Measurements from ENCODE around the gene SNRK. TPM values are rescaled to one million over a fixed set of nuclear protein-coding genes. Genes with fewer than 3 reads are reported as not detected.

SNRK gene
- total RNA-seq (2014; rRNA removed; shearing (Covaris generic)) (16.9 and 18.8 TPM in 2 replicates), polyA plus RNA-seq (2016; fragmentation: Nextera tagmentation; extraction: Ambion mirVana) (5.5 and 6.8 TPM in 2 replicates)
- long read RNA-seq, partial matches to known transcripts: 1 of 1 reads
- long read RNA-seq, other reads (novel, unspliced or antisense): 0 of 1 reads

- Mint-ChIP-seq H3K9me3 (no peaks in the 10 kb centered on the region), H3K27me3 (ENCODE audit: insufficient read depth, low read depth, poor library complexity) (peaks cover 16% of the 10 kb centered on the region), H3K27ac (peak within 1 kb of the TSS; percentile 91), H3K4me1 (peaks cover 28% of the 10 kb centered on the region), H3K4me3 (peak within 1 kb of the TSS; percentile 92), H3K36me3 (ENCODE audit: low read depth) (no peaks in the 10 kb centered on the region)
- Histone ChIP-seq H3K4me2 (peak within 1 kb of the TSS; percentile 91), H3K36me3 (ENCODE audit: insufficient read depth) (no peaks in the 10 kb centered on the region), H3K27me3 (ENCODE audit: insufficient read depth) (peaks cover 13% of the 10 kb centered on the region), H4K20me1 (replicated peaks; ENCODE audit: insufficient read depth) (peaks cover 11% of the 10 kb centered on the region), H3K9me2 (ENCODE audit: insufficient read depth) (no peaks in the 10 kb centered on the region), H3K4me1 (ENCODE audit: insufficient read depth) (peaks cover 17% of the 10 kb centered on the region), H3K79me2 (replicated peaks; ENCODE audit: insufficient read depth) (peaks cover 43% of the 10 kb centered on the region), H3K27ac (ENCODE audit: low read depth) (no peak within 1 kb of the TSS), H3F3A (replicated peaks; ENCODE audit: low read depth) (peaks cover 5% of the 10 kb centered on the region; the same call in 1 of the 2 replicates), H3K4me3 (peak within 1 kb of the TSS; percentile 85), H2AFZ (peak within 1 kb of the TSS; percentile 96)
- DNase-seq (ENCODE audit: low spot score): peak; percentile 85
- peak; percentile 78 for ATAC-seq
- TF ChIP-seq JUNB (IDR thresholded peaks at IDR 0.05; ENCODE audit: unreplicated experiment) (no peak), REST (IDR thresholded peaks at IDR 0.05; ENCODE audit: unreplicated experiment) (no peak), CTCF (conservative IDR thresholded peaks at IDR 0.05; ENCODE audit: low read depth in 2 of 2) (no peak), CREB1 (CRISPR knock-in tag; IDR thresholded peaks at IDR 0.05; ENCODE audit: low read depth) (peak; percentile 95), ZNF462 (CRISPR knock-in tag; IDR thresholded peaks at IDR 0.05) (no peak), POLR2AphosphoS5 (IDR thresholded peaks at IDR 0.05; ENCODE audit: low read depth) (peak; percentile 83)
These were observed at the start of gene SNRK for GRCh38 chr3:43286115-43286840. Gene SNRK (plus strand): TSS chr3:43286540. CDS start chr3:43303204, 16,664 bp downstream.

Data from GM23338 (cell line).